Esophagus mucosa (tissue), 1 donor: ENCODE measurements around the gene TGFBR1. TPM values are rescaled to one million over a fixed set of nuclear protein-coding genes. Genes with fewer than 3 reads are reported as not detected.
"Not testable (repeated sequence)": the region's sequence is repeated elsewhere in the genome, so short reads cannot be mapped to it uniquely, and the experiment has no call there.

ENCODE experiments used
- ATAC-seq: fragments of 200-7000 bp; cut with Tn5 transposase; one replicate; pipeline ENCODE4 v1.9.1; 2020
- total RNA-seq: library from RNA; stranded (reverse); gene quantifications from one replicate; pipeline ENCODE4 v1.2.4, GENCODE V29; 2023
- donor health status: DM: yes; HTN: yes; CAD: no.

The TGFBR1 gene
- total RNA-seq, 1 donor from 2014 or later: 31.5 TPM

DNA sequence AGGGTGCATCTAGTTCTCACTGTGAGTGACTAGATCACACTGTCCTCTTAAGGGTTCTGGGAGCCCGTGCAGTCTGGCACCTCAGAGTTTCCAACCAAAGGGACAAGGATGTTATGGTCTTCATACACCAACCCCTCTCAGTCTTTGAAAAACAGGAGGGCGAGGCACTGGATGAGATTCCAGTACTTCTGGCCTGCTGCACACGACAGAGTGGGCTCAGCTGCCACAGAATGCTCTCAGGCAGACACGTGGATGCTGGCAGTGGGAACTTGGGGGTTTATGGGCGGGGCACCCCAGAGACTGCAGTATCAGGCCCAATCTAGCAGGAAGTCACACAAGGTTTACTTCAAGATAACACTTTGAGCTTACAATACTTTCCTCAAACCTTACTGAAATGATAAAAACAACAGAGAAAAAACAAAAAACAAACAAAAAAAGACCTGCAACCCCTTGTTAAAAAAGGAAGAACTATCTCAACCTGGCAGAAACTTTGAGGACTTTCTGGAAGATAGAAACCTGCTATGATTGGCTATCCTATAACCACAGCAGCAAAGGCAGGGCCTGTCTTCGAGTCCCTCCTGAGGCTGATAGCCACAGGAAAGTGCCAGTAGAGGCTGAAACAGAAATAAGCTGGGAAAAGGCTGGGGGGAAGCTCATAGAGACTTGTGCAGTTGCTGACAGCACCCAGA is 28.3 kb upstream of the TGFBR1 start:
- ATAC-seq: no peak

DNA sequence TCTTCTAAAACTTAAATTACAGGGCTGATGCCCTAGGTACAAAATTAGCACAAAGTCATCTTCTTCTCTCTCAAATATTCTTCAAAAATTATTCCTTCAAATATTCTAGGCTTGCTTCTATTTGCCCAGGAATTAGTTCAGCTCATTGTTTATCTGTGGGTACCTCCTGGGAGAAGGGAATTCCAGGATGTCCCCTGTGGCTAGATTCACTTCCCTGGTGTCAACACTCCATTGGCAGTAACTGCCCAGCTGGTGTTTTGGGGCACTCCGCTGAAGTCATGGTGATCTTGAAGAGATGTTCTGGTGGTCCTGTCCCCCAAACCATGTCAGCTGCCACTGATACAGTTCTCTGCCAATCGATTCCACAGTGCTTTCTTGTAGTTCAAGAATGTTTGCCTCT is 26.2 kb upstream of the TGFBR1 start:
- no peak for ATAC-seq

DNA sequence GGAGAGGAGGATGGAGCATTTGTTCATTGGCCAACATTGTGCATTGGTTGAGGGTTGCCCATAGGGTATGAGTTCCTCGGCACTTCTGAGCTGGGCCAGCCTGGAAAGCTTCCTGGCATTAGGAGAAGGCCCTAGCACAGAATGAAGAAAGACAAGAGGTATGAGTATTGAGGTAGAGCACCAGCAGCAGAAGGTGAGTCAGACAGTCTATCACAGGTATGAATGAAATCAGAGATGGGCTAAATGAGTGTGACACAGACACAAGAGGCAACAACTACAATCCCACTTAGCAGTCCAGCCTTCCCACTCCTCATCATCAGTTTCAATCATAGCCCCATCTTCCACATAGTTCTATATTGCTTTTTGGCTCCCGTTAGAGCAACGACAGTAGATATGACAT is 25.4 kb upstream of the TGFBR1 start:
- ATAC-seq: no peak

DNA sequence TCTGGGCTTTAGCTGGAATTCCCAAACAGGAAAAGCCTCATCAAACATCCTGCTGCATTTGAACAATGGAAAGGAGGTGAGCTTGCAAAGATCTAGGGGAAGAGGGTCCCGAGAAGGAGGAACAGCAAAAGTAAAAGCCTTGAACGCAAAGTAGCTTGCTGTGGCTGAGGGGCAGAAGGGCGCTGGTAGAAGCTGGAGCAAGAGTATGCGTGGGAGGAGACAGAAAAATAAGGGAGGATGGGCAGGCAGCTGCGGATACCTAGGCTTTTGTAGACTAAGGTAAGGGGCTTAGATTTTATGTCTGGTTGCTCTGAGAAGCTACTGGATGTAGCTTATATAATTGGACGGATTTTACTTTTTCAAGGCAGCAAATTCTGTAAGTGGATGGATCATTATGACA is 21.9 kb upstream of the TGFBR1 start:
- ATAC-seq: no peak

- ATAC-seq: no peak
Observed at GRCh38 chr9:99085949-99086948, 18.7 kb upstream of the TGFBR1 start.

DNA sequence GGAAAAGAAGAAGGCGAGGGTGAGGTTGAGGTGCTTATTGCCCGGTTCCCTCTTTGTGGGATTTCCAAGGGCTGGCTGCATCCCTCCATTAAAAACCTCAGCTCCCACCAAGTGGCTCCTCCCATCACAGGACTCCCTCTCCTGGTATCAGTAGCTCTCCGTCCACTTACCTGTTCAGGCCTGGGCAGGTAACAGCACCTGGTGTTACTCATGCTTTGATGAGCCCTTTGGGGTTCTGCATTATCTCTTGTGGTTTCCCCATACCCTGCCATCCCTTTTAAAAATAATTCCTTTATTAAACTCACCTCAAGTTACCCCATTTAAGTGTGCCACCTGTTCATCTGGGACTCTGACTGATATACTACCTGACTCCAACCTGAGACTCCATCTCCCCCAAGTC is 17.5 kb upstream of the TGFBR1 start:
- no peak for ATAC-seq

- ATAC-seq: no peak
Observed at GRCh38 chr9:99090336-99091130, 14.4 kb upstream of the TGFBR1 start.

- no peak for ATAC-seq
Observed at GRCh38 chr9:99092643-99093491, 12.0 kb upstream of the TGFBR1 start.

DNA sequence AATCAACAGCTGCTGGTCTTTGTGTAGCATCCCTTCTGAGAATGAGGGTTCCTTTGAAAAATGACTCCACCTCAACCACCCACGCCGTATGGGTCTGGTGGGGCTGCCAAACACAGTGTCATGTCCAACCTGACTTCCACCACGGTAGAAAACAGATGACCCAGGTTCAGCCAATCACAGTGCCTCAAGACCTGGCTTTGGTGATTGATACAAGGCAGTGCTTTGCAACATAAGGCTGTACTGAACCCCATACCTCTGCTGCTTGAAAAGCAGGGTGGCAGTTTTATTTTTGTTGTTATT is 11.5 kb upstream of the TGFBR1 start:
- no peak for ATAC-seq

- no peak for ATAC-seq
Observed at GRCh38 chr9:99095565-99095964, 9.3 kb upstream of the TGFBR1 start.

DNA sequence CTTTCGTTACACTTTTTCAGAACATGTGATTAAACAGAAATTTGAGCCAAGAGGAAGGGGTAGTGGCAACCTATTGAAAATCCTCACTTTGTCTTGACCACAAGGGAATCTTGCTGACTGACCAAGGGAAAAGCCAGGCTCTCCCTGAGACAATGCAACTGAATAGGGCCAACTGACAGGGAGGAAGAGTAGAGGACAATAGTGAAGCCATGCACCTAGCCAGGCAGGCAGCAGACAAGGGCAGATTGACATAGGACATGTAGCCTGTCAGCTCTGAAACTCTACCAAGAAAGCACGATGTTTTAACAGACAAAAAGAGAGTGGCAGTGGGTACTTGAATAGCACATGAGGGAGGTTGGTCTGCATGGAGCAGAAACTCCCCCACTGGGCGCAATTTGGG is 8.5 kb upstream of the TGFBR1 start:
- no peak for ATAC-seq

DNA sequence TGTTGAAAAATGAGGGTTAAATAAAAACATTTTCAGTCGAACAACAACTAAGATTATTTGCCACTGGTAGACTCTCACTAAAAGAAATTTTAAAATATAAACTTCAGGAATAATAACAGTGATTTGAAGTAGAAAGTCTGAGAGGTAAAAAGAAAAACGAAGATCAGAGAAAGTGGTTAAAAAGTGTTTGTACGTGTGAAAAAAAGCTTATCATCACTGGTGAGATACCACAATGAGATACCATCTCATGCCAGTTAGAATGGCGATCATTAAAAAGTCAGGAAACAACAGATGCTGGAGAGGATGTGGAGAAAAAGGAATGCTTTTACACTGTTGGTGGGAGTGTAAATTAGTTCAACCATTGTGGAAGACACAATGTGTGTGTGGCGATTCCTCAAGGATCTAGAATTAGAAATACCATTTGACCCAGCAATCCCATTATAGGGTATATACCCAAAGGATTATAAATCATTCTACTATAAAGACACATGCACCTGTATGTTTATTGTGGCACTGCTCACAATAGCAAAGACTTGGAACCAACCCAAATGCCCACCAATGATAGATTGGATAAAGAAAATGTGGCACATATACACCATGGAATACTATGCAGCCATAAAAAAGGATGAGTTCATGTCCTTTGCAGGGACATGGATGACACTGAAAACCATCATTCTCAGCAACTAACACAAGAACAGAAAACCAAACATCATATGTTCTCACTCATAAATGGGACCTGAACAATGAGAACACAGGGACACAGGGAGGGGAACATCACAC is 4.9 kb upstream of the TGFBR1 start:
- ATAC-seq: not testable (repeated sequence)

DNA sequence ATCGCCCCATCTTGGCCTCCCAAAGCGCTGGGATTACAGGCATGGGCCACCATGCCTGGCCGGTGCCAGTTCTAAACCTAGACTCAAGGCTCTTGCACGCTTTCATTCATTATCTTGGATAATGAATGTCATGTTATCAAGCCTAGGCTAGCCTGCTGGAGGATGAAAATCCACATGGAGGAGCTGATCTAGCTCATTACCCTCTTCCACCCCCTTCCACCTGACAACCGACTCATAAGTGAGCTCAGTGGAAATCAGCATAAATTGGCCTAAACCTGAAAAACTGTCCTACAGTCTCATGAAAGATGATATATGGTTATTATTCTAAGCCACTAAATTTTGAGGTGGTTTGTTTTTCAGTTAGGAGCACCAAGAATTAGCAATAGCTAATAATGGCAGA is 3.6 kb upstream of the TGFBR1 start:
- ATAC-seq: no peak

DNA sequence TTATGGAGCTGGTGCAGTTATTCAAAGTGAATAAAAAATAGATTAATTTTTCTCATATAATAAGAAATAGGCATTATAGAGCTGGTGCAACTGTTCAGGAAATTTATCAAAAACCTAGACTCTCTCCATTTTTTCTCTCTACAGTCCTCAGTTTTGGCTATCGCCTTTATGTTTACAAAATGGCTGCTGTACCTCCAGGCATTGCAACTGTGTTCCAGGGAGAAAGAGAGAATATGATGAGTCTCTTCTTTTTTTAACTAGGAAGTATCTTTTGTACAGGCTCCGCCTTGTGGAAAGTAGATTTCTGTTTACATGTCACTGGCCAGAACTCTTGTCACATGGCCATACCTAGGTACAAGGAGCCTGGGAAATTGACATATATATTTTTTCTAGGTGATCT is 3.1 kb upstream of the TGFBR1 start:
- no peak for ATAC-seq

DNA sequence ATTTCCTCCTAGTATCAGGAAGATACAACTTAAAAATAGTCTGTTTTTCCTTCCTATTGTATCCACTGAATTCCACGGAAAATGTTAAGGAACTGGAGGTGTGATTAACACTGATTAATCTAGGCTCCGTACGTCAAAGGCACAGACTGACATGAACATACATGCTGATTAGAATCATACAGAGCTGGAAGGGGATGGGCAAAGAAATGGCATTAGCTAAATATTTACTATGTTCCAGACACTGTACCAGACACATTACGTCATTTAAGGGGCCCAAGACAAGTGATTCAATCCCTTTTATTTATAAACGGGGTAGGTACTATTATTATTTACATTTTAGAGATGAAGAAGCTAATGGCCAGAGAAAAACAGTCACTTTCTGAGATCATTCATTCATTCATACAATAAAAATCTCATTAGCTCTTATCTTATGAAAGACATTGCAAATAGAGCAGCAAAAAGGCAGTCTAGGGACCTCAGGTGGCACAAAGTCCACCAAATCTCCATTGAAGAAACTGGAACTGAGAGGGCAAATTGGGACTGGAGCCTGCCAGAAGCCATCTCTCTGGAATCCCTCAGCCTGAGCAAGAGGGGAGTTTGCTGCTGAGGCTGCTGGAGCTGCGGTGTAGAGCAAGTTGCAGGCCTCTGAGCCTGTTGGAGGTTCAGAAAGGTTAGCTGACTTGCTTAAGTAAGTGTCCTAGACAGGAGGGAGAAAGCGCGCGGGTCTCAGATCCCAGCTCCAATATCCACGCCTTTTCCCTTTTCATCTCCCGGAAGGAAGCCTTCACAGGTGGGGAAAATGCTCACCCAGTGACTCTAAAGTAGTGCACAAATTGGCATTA is 1.6 kb upstream of the TGFBR1 start:
- ATAC-seq: peak; percentile 34

- ATAC-seq: no peak
Observed at GRCh38 chr9:99103901-99104458, 933 bp upstream of the TGFBR1 start.

DNA sequence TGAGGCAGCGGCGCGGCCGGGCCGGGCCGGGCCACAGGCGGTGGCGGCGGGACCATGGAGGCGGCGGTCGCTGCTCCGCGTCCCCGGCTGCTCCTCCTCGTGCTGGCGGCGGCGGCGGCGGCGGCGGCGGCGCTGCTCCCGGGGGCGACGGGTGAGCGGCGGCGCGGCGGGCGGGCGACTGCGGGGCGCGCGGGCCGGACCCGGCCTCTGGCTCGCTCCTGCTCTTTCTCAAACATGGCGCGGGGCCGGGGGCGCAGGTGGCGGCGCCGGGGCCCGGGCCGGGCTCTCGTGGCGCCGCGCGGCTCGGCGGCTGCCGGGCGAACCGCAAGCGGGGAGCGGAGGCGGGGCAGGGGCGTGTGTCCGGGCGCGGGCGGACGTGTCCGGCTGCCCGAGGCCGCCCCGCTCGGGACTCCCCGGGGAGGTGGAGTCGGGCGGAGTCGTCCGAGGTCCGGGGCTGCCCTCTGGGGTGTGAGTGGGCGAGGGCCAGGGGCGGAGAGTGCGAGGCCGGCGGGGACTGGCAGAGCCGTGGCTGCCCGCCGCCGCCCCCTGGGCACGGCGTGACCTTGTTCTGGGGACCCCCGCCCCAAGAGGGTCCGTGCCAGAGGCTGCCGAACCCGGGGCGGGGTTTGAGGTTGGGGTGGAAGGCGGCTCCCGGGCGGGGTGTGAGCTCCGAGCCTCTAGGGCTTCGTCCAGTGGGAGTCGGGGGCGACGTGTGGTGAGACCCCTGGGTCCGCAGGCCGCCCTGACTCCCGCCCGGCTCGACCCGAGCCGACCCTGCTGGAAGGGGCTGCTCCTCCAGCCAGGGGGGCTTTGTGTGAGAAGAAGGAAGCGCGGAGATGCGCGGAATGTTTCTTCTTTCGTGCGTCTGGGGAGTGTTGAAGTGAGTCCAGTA is 485 bp downstream of the TGFBR1 start:
- peak; percentile 53 for ATAC-seq

- ATAC-seq: no peak
Observed at GRCh38 chr9:99106044-99106375, 1.1 kb downstream of the TGFBR1 start.

DNA sequence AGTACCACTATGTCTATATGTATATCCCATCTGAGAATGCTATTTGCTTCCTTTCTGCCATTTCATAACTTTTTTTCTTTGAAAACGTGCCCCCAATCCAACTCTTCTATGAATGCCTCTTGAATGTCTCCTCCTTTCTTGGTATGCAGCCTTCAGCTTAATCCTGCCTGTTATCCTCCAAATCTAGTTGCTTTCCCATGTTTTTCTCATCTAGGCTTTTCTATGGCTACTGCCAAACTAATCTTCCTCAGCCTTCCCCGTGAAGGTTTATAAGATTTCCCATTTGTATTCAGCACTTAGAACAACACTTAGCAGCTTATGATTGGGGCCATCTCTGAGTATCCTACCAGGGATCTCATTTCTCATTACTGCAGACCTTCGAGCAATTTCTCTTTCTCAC is 2.5 kb downstream of the TGFBR1 start:
- ATAC-seq: no peak
